ENCODE results near the gene SOX18. TPM values are rescaled to one million over a fixed set of nuclear protein-coding genes. Genes with fewer than 3 reads are reported as not detected.
A peak's percentile ranks its signal among the peaks of the same experiment; 100 is the strongest.

SOX18 gene
- total and polyA plus RNA-seq, 2 of the 8 experiments (the other 6 are each of a cell fraction or from before 2014, with no cell fraction given), result 0.09 TPM; not detected in 1

DNA sequence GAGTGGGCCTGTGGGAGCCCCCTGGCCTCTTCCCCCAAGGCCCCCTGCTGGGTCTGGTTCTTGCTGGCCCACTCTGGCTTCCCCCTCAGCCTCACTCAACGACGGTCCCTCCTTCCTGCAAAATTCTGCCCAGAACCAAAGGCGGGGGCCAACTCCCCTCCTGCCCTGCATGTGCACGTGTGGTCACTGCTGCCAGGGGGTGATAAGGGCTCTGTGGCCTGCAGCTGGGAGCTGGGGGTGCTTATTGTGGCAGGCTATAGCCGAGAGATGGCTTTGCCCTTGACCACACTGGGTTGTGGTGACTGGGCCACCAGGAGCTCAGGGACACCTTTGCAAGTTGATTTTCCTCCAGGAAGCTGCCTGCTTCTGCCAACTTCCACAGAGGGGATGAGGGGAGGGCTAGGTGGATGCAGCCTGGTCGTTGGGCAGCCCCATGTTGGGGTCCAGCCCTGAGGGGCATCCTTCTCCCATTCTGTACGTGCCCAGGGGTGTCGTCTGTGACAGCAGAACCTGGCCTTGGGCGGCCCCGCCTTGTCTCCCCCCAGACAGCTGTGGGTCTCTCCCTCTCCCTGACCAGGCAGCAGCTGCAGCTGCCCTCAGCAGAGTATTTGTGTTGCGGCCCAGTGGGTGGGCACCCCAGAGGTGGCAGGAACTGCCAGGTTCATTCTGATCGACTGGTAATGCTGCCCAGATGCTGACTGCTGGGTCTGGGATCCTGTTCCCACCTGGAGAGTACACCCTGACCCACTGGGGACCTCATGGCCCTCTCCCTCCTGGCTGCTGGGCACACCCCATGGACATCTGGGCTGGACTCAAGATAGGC, 19.2 kb upstream of the SOX18 start:
- Histone ChIP-seq H3K9ac (replicated peaks in 1 of 4; ENCODE audit: extremely low read depth in 1 of 4, low read depth in 3 of 4, low read length in 3 of 4) (no peak overlapping the region), H3K14ac (ENCODE audit: insufficient read length) (no peak overlapping the region), H3K36me3 (ENCODE audit: control insufficient read depth in 2 of 4, insufficient read depth in 4 of 4, low read length in 3 of 4) (peaks cover 0 to 4% (median 1%) of the 10 kb centered on the region in 4 experiments; a peak in 2 of 8 replicates), H2AFZ (ENCODE audit: low read length) (no peak overlapping the region), H3K4me1 (replicated peaks in 1 of 4; ENCODE audit: control insufficient read depth in 3 of 4, insufficient read depth in 4 of 4, low read length in 3 of 4) (peaks cover 3 to 20% (median 7%) of the 10 kb centered on the region in 4 experiments), H3K4me2 (ENCODE audit: insufficient read depth in 1 of 2, low read depth in 2 of 2, low read length in 2 of 2) (no peak overlapping the region), H3K9me3 (ENCODE audit: insufficient read depth in 2 of 2, low read depth in 1 of 2, low read length in 1 of 2) (no peaks in the 10 kb centered on the region), H3K4ac (replicated peaks; ENCODE audit: insufficient read length, low read depth, low read length) (peak overlapping the region; percentile 21), H3K23me2 (ENCODE audit: low read depth, low read length) (peaks cover 2% of the 10 kb centered on the region; the same call in 1 of the 2 replicates), H3K4me3 (ENCODE audit: extremely low read depth in 1 of 4, insufficient read depth in 2 of 4, low read depth in 3 of 4, low read length in 4 of 4) (no peak overlapping the region), H2BK20ac (ENCODE audit: low read length) (no peak overlapping the region), H4K8ac (ENCODE audit: extremely low read depth, insufficient read depth, low read length) (no peak overlapping the region), H4K20me1 (replicated peaks in 1 of 2; ENCODE audit: control insufficient read depth in 1 of 2, insufficient read depth in 2 of 2, low read length in 2 of 2) (peaks cover 2 to 10% of the 10 kb centered on the region in 2 experiments), H3K79me1 (ENCODE audit: low read depth, low read length) (0 out of 2 replicates have a peak, but pooled peaks cover 3% of the 10 kb centered on the region), H2AK5ac (ENCODE audit: low read depth, low read length) (peak overlapping the region; percentile 90; the same call in 1 of the 2 replicates), H3K79me2 (ENCODE audit: control insufficient read depth in 1 of 2, insufficient read depth in 2 of 2, low read length in 2 of 2) (no peaks in the 10 kb centered on the region), H3K27ac (ENCODE audit: low read depth, low read length) (no peak overlapping the region), H2BK12ac (ENCODE audit: low read depth, low read length) (0 out of 2 replicates have a peak overlapping the region, but pooled peaks have one; percentile 44), H3K27me3 (replicated peaks in 1 of 4; ENCODE audit: control insufficient read depth in 3 of 4, extremely low read depth in 1 of 4, insufficient read depth in 3 of 4, low read length in 3 of 4) (no peaks in the 10 kb centered on the region), H2BK120ac (replicated peaks; ENCODE audit: low read depth, low read length) (no peak overlapping the region), H2BK5ac (ENCODE audit: low read depth, low read length) (no peak overlapping the region), H4K91ac (replicated peaks; ENCODE audit: insufficient read length, low read length) (peak overlapping the region; percentile 27), H2BK15ac (ENCODE audit: low read length) (no peak overlapping the region), H4K5ac (ENCODE audit: insufficient read length, low read depth, low read length) (no peak overlapping the region), H3K18ac (ENCODE audit: extremely low read depth, low read length) (no peak overlapping the region), H3K23ac (ENCODE audit: insufficient read length) (no peak overlapping the region), H3K56ac (replicated peaks; ENCODE audit: insufficient read length, low read depth, low read length) (no peak overlapping the region)
- WGBS, 2 experiments (ENCODE audit: extremely low coverage in 1 of 2, insufficient coverage in 1 of 2, insufficient read length in 1 of 2, insufficient replicate concordance in 2 of 2, low coverage in 1 of 2, low lambda C conversion rate in 2 of 2, missing lambda C conversion rate in 1 of 2), result 89% methylated on average over 12 of the region's 12 CpGs; no CpG with 5 or more reads in 1 of the 2 experiments
- FAIRE-seq (no peak), DNase-seq (ENCODE audit: low read depth in 1 of 2, low spot score in 2 of 2) (no peak)
- POLR2A ChIA-PET (ENCODE audit: partially characterized antibody), result interaction anchor here (1.1 to 1.9 kb wide), 3 partner anchors 9 to 16 kb away, joined by 4 to 6 read pairs (median 5); partner anchors contain the start of gene LKAAEAR1
- TF ChIP-seq KDM5A (IDR thresholded peaks at IDR 0.05; ENCODE audit: low read length) (no peak), POLR2A (IDR thresholded peaks at IDR 0.05; ENCODE audit: control extremely low read depth in 1 of 2, low read depth in 2 of 2, low read length in 2 of 2) (no peak), FOSL1 (IDR thresholded peaks at IDR 0.05; ENCODE audit: insufficient read depth, low read depth, low read length) (no peak)
- TF ChIP-seq, protein P1, sequence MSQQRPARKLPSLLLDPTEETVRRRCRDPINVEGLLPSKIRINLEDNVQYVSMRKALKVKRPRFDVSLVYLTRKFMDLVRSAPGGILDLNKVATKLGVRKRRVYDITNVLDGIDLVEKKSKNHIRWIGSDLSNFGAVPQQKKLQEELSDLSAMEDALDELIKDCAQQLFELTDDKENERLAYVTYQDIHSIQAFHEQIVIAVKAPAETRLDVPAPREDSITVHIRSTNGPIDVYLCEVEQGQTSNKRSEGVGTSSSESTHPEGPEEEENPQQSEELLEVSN (IDR thresholded peaks at IDR 0.05), result no peak
- CTCF ChIA-PET (ENCODE audit: partially characterized antibody), result interaction anchor here (0.5 to 3.1 kb wide), 12 partner anchors 11 to 1198 kb away, joined by 3 to 33 read pairs (median 5); partner anchors contain the start of genes C20orf204, LKAAEAR1, OPRL1 and RGS19

All from H1 (cell line).